ENCODE data around the gene HNRNPC. TPM values are rescaled to one million over a fixed set of nuclear protein-coding genes. Genes with fewer than 3 reads are reported as not detected.

HNRNPC gene
- 100 to 1,000 TPM; 192 to 343 (median 212) TPM for total RNA-seq

GRCh38 chr14:21269252-21270046, at the start of gene HNRNPC:
TSS of gene HNRNPC (minus strand) at chr14:21269442. CDS start at chr14:21234193, 35,249 bp downstream.
- Histone ChIP-seq H3K9me3 (no peaks in the 10 kb centered on the region), H3K4me1 (peaks cover 18 to 43% (median 31%) of the 10 kb centered on the region in 4 donors), H3K27ac (peak within 1 kb of the TSS; percentile 96 to 99 (median 96)), H3K27me3 (no peaks in the 10 kb centered on the region), H3K4me3 (peak within 1 kb of the TSS; percentile 61 to 94 (median 84)), H3K36me3 (peaks cover 0 to 13% (median under 1%) of the 10 kb centered on the region in 4 donors)
- in situ Hi-C loops (cut with MboI; ENCODE audit: low pct_ligation_motif_present in 1 of 4, low pct_unique_long_range_greater_than_20kb in 1 of 4, low sequenced_read_pairs in 3 of 4) (no loop called here), intact Hi-C loops (cut with DNase I; ENCODE audit: low total_unique reads) (no loop called here)
- peak; percentile 100 for DNase-seq
- 0 to 1% methylated on average over 1 to 49 of the region's 49 CpGs for WGBS, 2 donors (ENCODE audit: low coverage in 1 of 2)
- TF ChIP-seq POLR2A (IDR thresholded peaks at IDR 0.05) = peak; percentile 98
- no peak for TF ChIP-seq CTCF (IDR thresholded peaks at IDR 0.05)
- TF ChIP-seq POLR2AphosphoS5 (IDR thresholded peaks at IDR 0.05) = peak; percentile 97 to 99 (median 98)

- no peaks in the 10 kb centered on the region for H3K36me3 ChIP-seq
- H3K4me3 ChIP-seq = no peak overlapping the region
- no peaks in the 10 kb centered on the region for H3K27me3 ChIP-seq
- H3K27ac ChIP-seq = no peak overlapping the region
- no peaks in the 10 kb centered on the region for H3K4me1 ChIP-seq
- intact Hi-C loops (cut with DNase I; ENCODE audit: low total_unique reads) (no loop called here), in situ Hi-C loops (cut with MboI; ENCODE audit: low pct_ligation_motif_present in 1 of 4, low pct_unique_long_range_greater_than_20kb in 1 of 4, low sequenced_read_pairs in 3 of 4) (no loop called here)
- TF ChIP-seq POLR2A (IDR thresholded peaks at IDR 0.05) (no peak), EP300 (IDR thresholded peaks at IDR 0.05; ENCODE audit: low read depth) (no peak), POLR2AphosphoS5 (IDR thresholded peaks at IDR 0.05) (no peak), CTCF (IDR thresholded peaks at IDR 0.05) (no peak)
- DNase-seq = no peak
- no peaks in the 10 kb centered on the region for H3K9me3 ChIP-seq
- 60 to 62% methylated on average over 1 to 3 of the region's 3 CpGs for WGBS, 2 donors (ENCODE audit: low coverage in 1 of 2)
Observed at GRCh38 chr14:21317398-21317797, 48.2 kb upstream of the HNRNPC start.

GRCh38 chr14:21313512-21313911, 44.3 kb upstream of the HNRNPC start:
- Histone ChIP-seq H3K27ac (no peak overlapping the region), H3K4me1 (peaks cover 0 to 6% (median 3%) of the 10 kb centered on the region in 4 donors), H3K27me3 (no peaks in the 10 kb centered on the region), H3K9me3 (no peaks in the 10 kb centered on the region), H3K36me3 (no peaks in the 10 kb centered on the region), H3K4me3 (no peak overlapping the region)
- DNase-seq = peak; percentile 32
- WGBS, 2 donors (ENCODE audit: low coverage in 1 of 2) = 68 to 88% methylated on average over 9 to 12 of the region's 12 CpGs
- intact Hi-C loops (cut with DNase I; ENCODE audit: low total_unique reads) = no loop called here
- no peak for TF ChIP-seq EP300 (IDR thresholded peaks at IDR 0.05; ENCODE audit: low read depth)
- TF ChIP-seq POLR2AphosphoS5 (IDR thresholded peaks at IDR 0.05) = no peak
- TF ChIP-seq POLR2A (IDR thresholded peaks at IDR 0.05) = no peak
- no peak for TF ChIP-seq CTCF (IDR thresholded peaks at IDR 0.05)
- in situ Hi-C loops (cut with MboI; ENCODE audit: low pct_ligation_motif_present in 1 of 4, low pct_unique_long_range_greater_than_20kb in 1 of 4, low sequenced_read_pairs in 3 of 4) = no loop called here

- in situ Hi-C loops (cut with MboI; ENCODE audit: low pct_ligation_motif_present in 1 of 4, low pct_unique_long_range_greater_than_20kb in 1 of 4, low sequenced_read_pairs in 3 of 4) (no loop called here), intact Hi-C loops (cut with DNase I; ENCODE audit: low total_unique reads) (no loop called here)
- WGBS, 2 donors (ENCODE audit: low coverage in 1 of 2) = 82% methylated on average over 2 of the region's 2 CpGs; no CpG with 5 or more reads in 1 of the 2 donors
- H3K36me3 ChIP-seq = no peaks in the 10 kb centered on the region
- no peak overlapping the region for H3K27ac ChIP-seq
- H3K4me3 ChIP-seq = no peak overlapping the region
- no peak for DNase-seq
- no peaks in the 10 kb centered on the region for H3K9me3 ChIP-seq
- no peaks in the 10 kb centered on the region for H3K27me3 ChIP-seq
- H3K4me1 ChIP-seq = peaks cover 0 to 17% (median 8%) of the 10 kb centered on the region in 4 donors
- TF ChIP-seq EP300 (IDR thresholded peaks at IDR 0.05; ENCODE audit: low read depth) (no peak), CTCF (IDR thresholded peaks at IDR 0.05) (no peak), POLR2AphosphoS5 (IDR thresholded peaks at IDR 0.05) (no peak), POLR2A (IDR thresholded peaks at IDR 0.05) (no peak)
Observed at GRCh38 chr14:21311614-21312013, 42.4 kb upstream of the HNRNPC start.

All from transverse colon (tissue), 4 donors.